Endothelial cell of umbilical vein (primary cell): Measurements from ENCODE around the gene QTRT2. TPM values are rescaled to one million over a fixed set of nuclear protein-coding genes. Genes with fewer than 3 reads are reported as not detected.

Experiments used
- BruUV-seq: library from RNA; stranded (reverse); fragments of 400-500 nt; replicated peaks from 2 replicates; lab custom pipeline; 2021; lab: Mats Ljungman, UMichigan
- CTCF ChIA-PET: fragments of 300-600, 350-600 bp; sonication (Branson Sonifier 250); formaldehyde crosslinking; loops from one replicate; lab custom pipeline; 2021; ENCODE audit warnings: antibody characterized with exemption, inconsistent platforms; lab: Charles Lee
- POLR2A ChIA-PET: fragments of 300-600, 350-600 bp; sonication (Branson Sonifier 250); formaldehyde crosslinking; loops from one replicate; lab custom pipeline; 2021; ENCODE audit warnings: antibody characterized with exemption, inconsistent platforms; lab: Charles Lee
- DNase-seq: peaks from one replicate; pipeline ENCODE4 v3.0.0-alpha.2; 2011; ENCODE audit warnings: low read depth, low spot score
- FAIRE-seq: peaks from 2 replicates; lab custom pipeline; 2011; peaks lifted over from hg19 to GRCh38; lab: Jason Lieb, UNC
- H2AFZ ChIP-seq: 2 replicates; pipeline ENCODE4 v1.6.0; 2012; ENCODE audit warnings: low read depth, low read length, control low read depth, inconsistent platforms
- H3K27ac ChIP-seq: 2 replicates; pipeline ENCODE4 v1.5.1; 2011; ENCODE audit warnings: low read depth, mild to moderate bottlenecking, control low read depth, low read length, moderate library complexity; ENCODE audit not compliant: insufficient read depth
- H3K27me3 ChIP-seq, 2 experiments: 2 replicates each; pipeline versions ENCODE4 v1.6.0 to v1.6.1; 2011; ENCODE audit warnings: low read length in 2 of 2, mixed read lengths in 1 of 2; ENCODE audit not compliant: control insufficient read depth in 2 of 2, insufficient read depth in 2 of 2
- H3K36me3 ChIP-seq, 2 experiments: 2 replicates in 1 of 2; 3 replicates in 1 of 2; pipeline ENCODE4 v1.5.1; 2011; ENCODE audit warnings: low read length in 2 of 2, mild to moderate bottlenecking in 1 of 2, moderate library complexity in 1 of 2; ENCODE audit not compliant: control insufficient read depth in 2 of 2, insufficient read depth in 2 of 2; ENCODE audit errors: extremely low read depth in 1 of 2
- H3K4me1 ChIP-seq: 3 replicates; pipeline ENCODE4 v1.5.1; 2011; ENCODE audit warnings: mild to moderate bottlenecking, low read length; ENCODE audit not compliant: control insufficient read depth, insufficient read depth; ENCODE audit errors: extremely low read depth
- H3K4me2 ChIP-seq: 2 replicates; pipeline ENCODE4 v1.6.1; 2011; ENCODE audit warnings: low read length, control low read depth, mixed read lengths; ENCODE audit not compliant: insufficient read depth
- H3K4me3 ChIP-seq, 3 experiments: fragments of 200-600 bp in 1 of 3; sonication (generic), shearing (Covaris generic) in 1 of 3; replicated peaks in 1 of 3; 2 replicates each; pipeline ENCODE4 v1.5.1; 2011 to 2016; ENCODE audit warnings: control low read depth in 3 of 3, low read length in 3 of 3, mild to moderate bottlenecking in 2 of 3, inconsistent platforms in 1 of 3, low read depth in 1 of 3, moderate library complexity in 1 of 3; ENCODE audit not compliant: insufficient read depth in 1 of 3
- H3K79me2 ChIP-seq: 2 replicates; pipeline ENCODE4 v1.6.0; 2012; ENCODE audit warnings: low read length, inconsistent platforms; ENCODE audit not compliant: control insufficient read depth, insufficient read depth
- H3K9ac ChIP-seq: replicated peaks from 2 replicates; pipeline ENCODE3; 2011; ENCODE audit warnings: low read length, control low read depth; ENCODE audit not compliant: insufficient read depth; ENCODE audit errors: extremely low read depth
- H3K9me1 ChIP-seq: replicated peaks from 3 replicates; pipeline ENCODE4 v1.6.0; 2011; ENCODE audit warnings: mild to moderate bottlenecking, low read length; ENCODE audit not compliant: control insufficient read depth, insufficient read depth; ENCODE audit errors: extremely low read depth
- H3K9me3 ChIP-seq: replicated peaks from 2 replicates; pipeline ENCODE4 v1.5.1; 2012; ENCODE audit warnings: low read length, inconsistent platforms; ENCODE audit not compliant: control insufficient read depth, insufficient read depth
- H4K20me1 ChIP-seq: replicated peaks from 2 replicates; pipeline ENCODE3; 2011; ENCODE audit warnings: mild to moderate bottlenecking, low read length; ENCODE audit not compliant: control insufficient read depth, insufficient read depth; ENCODE audit errors: extremely low read depth
- CTCF ChIP-seq, 2 donors: IDR thresholded peaks; 1 replicate in 1 of 2; 2 replicates in 1 of 2; pipeline ENCODE4 v1.5.1; 2011; ENCODE audit warnings: low read length in 2 of 2, mild to moderate bottlenecking in 2 of 2, moderate library complexity in 2 of 2, control low read depth in 1 of 2, inconsistent platforms in 1 of 2, low read depth in 1 of 2; ENCODE audit not compliant: insufficient read depth in 1 of 2; ENCODE audit errors: extremely low read depth in 1 of 2
- EZH2 ChIP-seq: IDR thresholded peaks from 2 replicates; pipeline ENCODE4 v1.6.1; 2012; ENCODE audit warnings: borderline replicate concordance, low read depth, mild to moderate bottlenecking, moderate library complexity, low read length, inconsistent platforms; ENCODE audit not compliant: severe bottlenecking
- FOS ChIP-seq: IDR thresholded peaks from 2 replicates; pipeline ENCODE4 v1.6.1; 2011; ENCODE audit warnings: mild to moderate bottlenecking, low read length, moderate library complexity, borderline replicate concordance; ENCODE audit not compliant: insufficient read depth
- GATA2 ChIP-seq: IDR thresholded peaks from 2 replicates; pipeline ENCODE4 v1.7.0; 2011; ENCODE audit warnings: low read depth, mild to moderate bottlenecking, moderate library complexity, mixed read lengths, low read length; ENCODE audit not compliant: insufficient read length, insufficient read depth
- JUN ChIP-seq: IDR thresholded peaks from 2 replicates; pipeline ENCODE4 v1.6.1; 2011; ENCODE audit warnings: borderline replicate concordance, low read depth; ENCODE audit not compliant: insufficient read length, insufficient read depth
- MYC ChIP-seq: IDR thresholded peaks from one replicate; pipeline ENCODE4 v1.6.1; 2011; ENCODE audit warnings: mild to moderate bottlenecking, low read depth, low read length
- POLR2A ChIP-seq: IDR thresholded peaks from 2 replicates; pipeline ENCODE4 v1.6.1; 2012; ENCODE audit warnings: low read depth, mild to moderate bottlenecking, control low read depth, low read length
- POLR2AphosphoS5 ChIP-seq: IDR thresholded peaks from 2 replicates; pipeline ENCODE4 v1.6.1; 2012; ENCODE audit warnings: low read depth, mild to moderate bottlenecking, control low read depth, low read length, moderate library complexity; ENCODE audit not compliant: insufficient read depth
- dilution Hi-C: fragments of 300-500 bp; cut with MboI; formaldehyde crosslinking; loops from one replicate; pipeline ENCODE4 v1.15.0; 2019; ENCODE audit warnings: low sequenced_read_pairs; ENCODE audit not compliant: extremely low pct_ligation_motif_present
- intact Hi-C: fragments of 100-400 bp; cut with micrococcal nuclease; formaldehyde crosslinking; loops from one replicate; pipeline ENCODE4 v1.10.0; 2022
- polyA plus RNA-seq, 4 experiments: library from polyadenylated mRNA; depleted of rRNA in 3 of 4; stranded (reverse) in 3 of 4; unstranded in 1 of 4; fragments of >200 nt; gene quantifications; 2 replicates each; pipeline versions ENCODE4 v1.2.1 to v1.2.3, GENCODE V29; 2011 to 2012; ENCODE audit warnings: missing spikeins in 1 of 4
- total RNA-seq: library from RNA; stranded (reverse); gene quantifications from 2 replicates; pipeline ENCODE4 v1.2.3, GENCODE V29; 2021
- TF ChIP-seq, protein P1 (sequence below): IDR thresholded peaks from 2 replicates; pipeline ENCODE4 v1.6.1; 2011; ENCODE audit not compliant: insufficient read depth, insufficient read length

Gene QTRT2
- total and polyA plus RNA-seq, 2 donors (not counting 3 experiments of a cell fraction or from before 2014, with no cell fraction given): 11.0 to 42.8 TPM

GRCh38 chr3:114026331-114026730 lies 30.2 kb upstream of the QTRT2 start:
- H3K79me2 ChIP-seq: no peaks in the 10 kb centered on the region
- no peak for FAIRE-seq
- no peak overlapping the region for H3K4me3 ChIP-seq
- dilution Hi-C loops (no loop called here), intact Hi-C loops (no loop called here)
- no TSS peak for BruUV-seq
- no peak for DNase-seq
- H3K9me3 ChIP-seq: no peaks in the 10 kb centered on the region
- H3K9me1 ChIP-seq: no peaks in the 10 kb centered on the region
- TF ChIP-seq FOS: no peak
- TF ChIP-seq MYC: no peak
- TF ChIP-seq, protein P1, sequence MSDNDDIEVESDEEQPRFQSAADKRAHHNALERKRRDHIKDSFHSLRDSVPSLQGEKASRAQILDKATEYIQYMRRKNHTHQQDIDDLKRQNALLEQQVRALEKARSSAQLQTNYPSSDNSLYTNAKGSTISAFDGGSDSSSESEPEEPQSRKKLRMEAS: no peak
- no peak for TF ChIP-seq POLR2AphosphoS5
- TF ChIP-seq CTCF (IDR thresholded peaks at IDR 0.05; ENCODE audit: extremely low read depth in 1 of 2, insufficient read depth in 1 of 2, low read depth in 1 of 2, low read length in 2 of 2): no peak
- no peak for TF ChIP-seq POLR2A
- no peak for TF ChIP-seq GATA2
- TF ChIP-seq JUN: no peak
- TF ChIP-seq EZH2: no peak
- no peaks in the 10 kb centered on the region for H3K36me3 ChIP-seq
- POLR2A ChIA-PET: no interaction called here
- CTCF ChIA-PET: no interaction called here
- no peaks in the 10 kb centered on the region for H3K4me1 ChIP-seq
- H2AFZ ChIP-seq: no peak overlapping the region
- no peak overlapping the region for H3K9ac ChIP-seq
- no peak overlapping the region for H3K27ac ChIP-seq
- no peak overlapping the region for H3K4me2 ChIP-seq
- no peaks in the 10 kb centered on the region for H3K27me3 ChIP-seq
- H4K20me1 ChIP-seq: no peaks in the 10 kb centered on the region
